OCI-LY1 (cell line): ENCODE data around the gene GFOD2.

Experiments
- H2AFZ ChIP-seq: fragments of 200-600 bp; sonication (generic), shearing (Covaris generic); 2 replicates; pipeline ENCODE4 v1.6.0; 2014; ENCODE audit warnings: antibody characterized with exemption, mild to moderate bottlenecking, low read length
- H3F3A ChIP-seq: fragments of 200-600 bp; sonication (generic), shearing (Covaris generic); 2 replicates; pipeline ENCODE4 v1.6.0; 2014; ENCODE audit warnings: mild to moderate bottlenecking, antibody characterized with exemption, low read length, moderate library complexity; ENCODE audit not compliant: insufficient read depth
- H3K27ac ChIP-seq: fragments of 200-600 bp; sonication (generic); 2 replicates; pipeline ENCODE4 v1.5.1; 2014; ENCODE audit warnings: low read length, mixed run types, mild to moderate bottlenecking, low read depth; ENCODE audit not compliant: poor library complexity, severe bottlenecking
- H3K27me3 ChIP-seq: fragments of 200-600 bp; sonication (generic); 2 replicates; pipeline ENCODE4 v1.6.0; 2014; ENCODE audit warnings: antibody characterized with exemption, mild to moderate bottlenecking, low read length, moderate library complexity; ENCODE audit not compliant: insufficient read depth
- H3K36me3 ChIP-seq: fragments of 200-600 bp; sonication (generic); 2 replicates; pipeline ENCODE4 v1.6.1; 2014; ENCODE audit warnings: mild to moderate bottlenecking, antibody characterized with exemption, low read length, moderate library complexity, mixed read lengths; ENCODE audit not compliant: insufficient read depth
- H3K4me1 ChIP-seq: fragments of 200-600 bp; sonication (generic); 2 replicates; pipeline ENCODE4 v1.5.1; 2014; ENCODE audit warnings: mild to moderate bottlenecking, low read length, moderate library complexity; ENCODE audit not compliant: insufficient read depth, severe bottlenecking
- H3K4me2 ChIP-seq: fragments of 200-600 bp; sonication (generic), shearing (Covaris generic); 2 replicates; pipeline ENCODE4 v1.6.1; 2014; ENCODE audit warnings: low read length
- H3K4me3 ChIP-seq: fragments of 200-600 bp; sonication (generic); 2 replicates; pipeline ENCODE4 v1.5.1; 2014; ENCODE audit warnings: low read length, low read depth, mild to moderate bottlenecking, mixed read lengths; ENCODE audit not compliant: poor library complexity, severe bottlenecking
- H3K79me2 ChIP-seq: fragments of 200-600 bp; shearing (Covaris generic); 2 replicates; pipeline ENCODE4 v1.6.1; 2016; ENCODE audit warnings: mixed run types, low read length, mixed read lengths; ENCODE audit not compliant: insufficient read depth
- H3K9ac ChIP-seq: fragments of 200-600 bp; sonication (generic), shearing (Covaris generic); 2 replicates; pipeline ENCODE4 v1.6.1; 2014; ENCODE audit warnings: mild to moderate bottlenecking, low read length, mixed read lengths
- H3K9me2 ChIP-seq: fragments of 200-600 bp; sonication (generic), shearing (Covaris generic); 2 replicates; pipeline ENCODE4 v1.6.1; 2014; ENCODE audit warnings: low read depth, mild to moderate bottlenecking, low read length, mixed read lengths
- H3K9me3 ChIP-seq: fragments of 200-600 bp; shearing (Covaris generic); 2 replicates; pipeline ENCODE4 v1.6.1; 2014; ENCODE audit warnings: low read length, mixed read lengths
- H4K20me1 ChIP-seq: fragments of 200-600 bp; sonication (generic), shearing (Covaris generic); 2 replicates; pipeline ENCODE4 v1.6.0; 2016; ENCODE audit warnings: mild to moderate bottlenecking, low read length; ENCODE audit not compliant: insufficient read depth
- EZH2 ChIP-seq: fragments of 200-600 bp; sonication (generic), shearing (Covaris generic); IDR thresholded peaks from 2 replicates; pipeline ENCODE4 v1.8.0; 2017; ENCODE audit warnings: borderline replicate concordance, mixed run types, mild to moderate bottlenecking, antibody characterized with exemption, low read length, moderate library complexity, mixed read lengths
- TF ChIP-seq, protein P1 (sequence below): fragments of 200-600 bp; sonication (generic), shearing (Covaris generic); IDR thresholded peaks from 2 replicates; pipeline ENCODE4 v1.5.1; 2017; ENCODE audit warnings: mild to moderate bottlenecking, antibody characterized with exemption, low read length, moderate library complexity, mixed read lengths

Gene GFOD2

DNA sequence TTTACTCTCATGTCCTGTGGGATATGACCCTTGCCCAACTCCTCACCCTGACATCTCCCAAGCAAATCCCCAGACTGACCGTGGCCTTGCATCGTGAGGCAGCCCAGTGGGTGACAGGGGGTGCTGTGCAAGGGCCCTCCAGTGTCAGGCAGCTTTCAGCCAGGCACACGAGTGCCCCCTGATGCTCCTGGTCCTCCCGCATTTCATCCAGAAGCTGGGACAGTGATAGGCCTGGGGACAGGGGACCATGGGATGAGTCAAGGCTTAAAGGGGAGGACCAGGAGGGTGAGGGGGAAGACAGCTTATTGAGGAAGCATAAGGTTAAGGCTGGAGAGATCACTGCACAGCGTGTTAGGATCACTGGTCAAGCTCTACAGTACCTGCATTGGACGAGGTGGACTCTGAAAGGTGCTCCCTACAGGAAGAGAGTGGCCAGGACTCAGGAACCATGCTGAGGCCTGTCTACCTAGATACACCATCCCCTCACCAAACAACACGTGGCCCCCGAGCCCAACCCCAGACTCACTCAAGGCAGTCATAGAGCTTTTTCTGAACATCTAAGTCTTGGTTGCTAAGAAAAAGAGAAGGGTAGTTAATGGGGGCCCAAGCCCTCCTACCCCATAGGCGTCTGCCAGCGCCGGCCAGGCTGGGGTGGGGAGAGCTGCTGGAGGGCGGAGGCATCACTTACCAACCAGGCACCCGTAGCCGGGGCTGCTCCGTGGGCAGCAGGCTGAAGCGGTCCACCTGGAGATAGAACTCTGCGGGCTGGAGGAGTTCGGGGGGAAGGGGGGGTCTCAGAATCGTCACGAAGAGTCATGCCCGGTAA is 60.1 kb downstream of the GFOD2 start:
- H3K4me2 ChIP-seq: peak overlapping the region; percentile 82
- no peaks in the 10 kb centered on the region for H3K9me3 ChIP-seq
- no peaks in the 10 kb centered on the region for H3K9me2 ChIP-seq
- H3K36me3 ChIP-seq: peaks cover 56% of the 10 kb centered on the region; the same call in 1 of the 2 replicates
- no peaks in the 10 kb centered on the region for H3K27me3 ChIP-seq
- H4K20me1 ChIP-seq: no peaks in the 10 kb centered on the region
- H3K79me2 ChIP-seq: no peaks in the 10 kb centered on the region
- no peak overlapping the region for H3K27ac ChIP-seq
- H3F3A ChIP-seq: no peaks in the 10 kb centered on the region
- H3K9ac ChIP-seq: peak overlapping the region; percentile 80
- no peak overlapping the region for H2AFZ ChIP-seq
- H3K4me3 ChIP-seq: peak overlapping the region; percentile 81
- H3K4me1 ChIP-seq: peaks cover 24% of the 10 kb centered on the region
- TF ChIP-seq, protein P1, sequence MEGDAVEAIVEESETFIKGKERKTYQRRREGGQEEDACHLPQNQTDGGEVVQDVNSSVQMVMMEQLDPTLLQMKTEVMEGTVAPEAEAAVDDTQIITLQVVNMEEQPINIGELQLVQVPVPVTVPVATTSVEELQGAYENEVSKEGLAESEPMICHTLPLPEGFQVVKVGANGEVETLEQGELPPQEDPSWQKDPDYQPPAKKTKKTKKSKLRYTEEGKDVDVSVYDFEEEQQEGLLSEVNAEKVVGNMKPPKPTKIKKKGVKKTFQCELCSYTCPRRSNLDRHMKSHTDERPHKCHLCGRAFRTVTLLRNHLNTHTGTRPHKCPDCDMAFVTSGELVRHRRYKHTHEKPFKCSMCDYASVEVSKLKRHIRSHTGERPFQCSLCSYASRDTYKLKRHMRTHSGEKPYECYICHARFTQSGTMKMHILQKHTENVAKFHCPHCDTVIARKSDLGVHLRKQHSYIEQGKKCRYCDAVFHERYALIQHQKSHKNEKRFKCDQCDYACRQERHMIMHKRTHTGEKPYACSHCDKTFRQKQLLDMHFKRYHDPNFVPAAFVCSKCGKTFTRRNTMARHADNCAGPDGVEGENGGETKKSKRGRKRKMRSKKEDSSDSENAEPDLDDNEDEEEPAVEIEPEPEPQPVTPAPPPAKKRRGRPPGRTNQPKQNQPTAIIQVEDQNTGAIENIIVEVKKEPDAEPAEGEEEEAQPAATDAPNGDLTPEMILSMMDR: no peak
- TF ChIP-seq EZH2: no peak

DNA sequence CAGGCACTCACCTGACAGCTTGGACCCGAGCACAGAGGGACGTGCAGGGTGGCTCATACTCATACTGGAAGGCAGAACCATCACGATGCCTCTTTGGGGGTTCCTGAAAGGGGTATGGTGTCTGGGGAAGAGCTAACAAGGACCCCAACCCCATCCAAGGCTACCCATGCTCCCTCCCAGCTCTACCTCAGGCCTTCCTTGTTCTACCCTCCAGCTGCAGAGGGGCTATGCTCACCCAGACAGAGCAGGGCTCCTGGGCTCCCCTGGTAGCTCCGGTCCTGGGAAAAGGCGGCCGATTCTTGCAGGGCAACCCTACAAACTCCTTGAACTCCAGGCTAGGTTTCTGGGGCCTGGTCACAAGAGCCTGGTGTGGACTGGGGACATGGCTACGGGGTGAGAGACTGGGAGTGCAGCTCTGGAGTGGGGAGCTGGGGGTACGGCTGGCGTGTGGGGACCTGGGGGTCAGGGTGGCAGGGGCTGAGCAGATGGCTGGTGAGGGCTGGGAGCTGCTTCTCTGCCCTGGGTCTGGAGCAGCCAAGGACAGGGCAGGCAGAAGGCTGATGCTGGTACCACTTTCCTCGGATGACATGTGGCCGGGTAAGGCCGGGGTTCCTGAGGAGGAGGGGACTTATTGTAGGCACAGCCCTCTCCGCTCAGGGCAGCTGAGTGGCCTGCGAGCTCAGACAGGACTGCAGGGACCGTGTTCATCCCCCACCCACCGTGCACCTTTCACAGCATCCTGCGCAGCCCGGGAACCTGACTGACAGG is 61.2 kb downstream of the GFOD2 start:
- H3K27ac ChIP-seq: no peak overlapping the region
- no peaks in the 10 kb centered on the region for H4K20me1 ChIP-seq
- H3K4me3 ChIP-seq: no peak overlapping the region
- peaks cover 55% of the 10 kb centered on the region; the same call in 1 of the 2 replicates for H3K36me3 ChIP-seq
- H3K27me3 ChIP-seq: no peaks in the 10 kb centered on the region
- H3F3A ChIP-seq: no peaks in the 10 kb centered on the region
- H3K4me2 ChIP-seq: no peak overlapping the region
- no peak overlapping the region for H2AFZ ChIP-seq
- no peaks in the 10 kb centered on the region for H3K9me2 ChIP-seq
- TF ChIP-seq, protein P1: no peak
- no peak for TF ChIP-seq EZH2
- H3K9ac ChIP-seq: no peak overlapping the region; the same call in 1 of the 2 replicates
- H3K4me1 ChIP-seq: peaks cover 21% of the 10 kb centered on the region
- H3K79me2 ChIP-seq: no peaks in the 10 kb centered on the region
- H3K9me3 ChIP-seq: no peaks in the 10 kb centered on the region

DNA sequence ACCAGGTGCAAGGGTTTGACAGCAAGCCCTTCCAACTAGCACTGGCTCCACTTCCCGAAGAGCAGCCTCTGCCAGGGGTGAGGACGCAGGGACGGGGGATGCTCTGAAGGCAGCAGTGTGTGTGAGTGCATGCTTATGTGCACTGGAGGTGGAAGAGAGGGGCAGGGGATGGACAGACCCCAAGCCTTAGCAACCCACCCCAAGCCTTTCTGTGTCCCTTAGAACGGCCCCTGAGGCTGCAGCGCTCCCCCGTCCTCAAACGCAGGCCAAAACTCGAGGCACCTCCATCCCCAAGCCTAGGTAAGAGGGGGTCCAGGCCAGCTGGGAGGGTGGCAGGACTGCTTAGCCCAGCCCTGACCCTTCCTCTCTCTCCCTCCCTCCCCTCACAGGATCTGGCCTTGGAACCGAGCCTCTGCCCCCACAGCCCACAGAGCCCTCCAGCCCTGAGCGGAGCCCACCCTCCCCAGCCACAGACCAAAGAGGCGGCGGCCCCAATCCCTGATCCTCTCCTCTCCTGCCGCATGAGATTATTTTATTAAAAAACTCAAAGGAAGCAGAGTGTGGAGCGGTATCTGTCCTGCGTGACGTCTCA is 62.0 kb downstream of the GFOD2 start:
- Histone ChIP-seq H3K9ac (no peak overlapping the region), H3K9me2 (no peaks in the 10 kb centered on the region), H3K36me3 (peaks cover 53% of the 10 kb centered on the region; the same call in 1 of the 2 replicates), H3K27ac (no peak overlapping the region), H4K20me1 (no peaks in the 10 kb centered on the region), H3K4me1 (peaks cover 21% of the 10 kb centered on the region), H2AFZ (no peak overlapping the region), H3K4me3 (no peak overlapping the region), H3F3A (no peaks in the 10 kb centered on the region), H3K79me2 (no peaks in the 10 kb centered on the region), H3K9me3 (no peaks in the 10 kb centered on the region), H3K27me3 (no peaks in the 10 kb centered on the region), H3K4me2 (no peak overlapping the region)
- no peak for TF ChIP-seq EZH2
- TF ChIP-seq, protein P1: no peak
